ENCODE results near the gene ASTN2.

DNA sequence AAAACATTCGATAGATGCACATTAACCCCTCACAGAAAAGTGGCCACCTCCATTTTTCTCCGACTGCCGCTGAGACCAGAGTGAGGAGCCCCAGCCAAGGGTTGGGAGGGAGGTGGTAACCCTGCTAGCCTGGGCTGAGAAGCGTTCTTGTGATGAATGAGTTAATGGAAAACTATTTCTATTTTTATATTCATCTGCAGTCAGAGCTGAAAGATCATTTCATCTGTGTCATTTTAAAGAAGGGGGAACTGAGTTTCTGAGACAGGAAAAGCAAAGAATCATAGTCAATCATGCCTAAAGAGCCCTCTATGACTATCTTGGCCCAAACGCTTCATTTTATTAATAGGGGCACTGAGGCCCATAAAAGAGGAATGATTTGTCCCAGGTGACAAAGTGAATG is 1031.7 kb downstream of the ASTN2 start:
- TF ChIP-seq, protein P1, sequence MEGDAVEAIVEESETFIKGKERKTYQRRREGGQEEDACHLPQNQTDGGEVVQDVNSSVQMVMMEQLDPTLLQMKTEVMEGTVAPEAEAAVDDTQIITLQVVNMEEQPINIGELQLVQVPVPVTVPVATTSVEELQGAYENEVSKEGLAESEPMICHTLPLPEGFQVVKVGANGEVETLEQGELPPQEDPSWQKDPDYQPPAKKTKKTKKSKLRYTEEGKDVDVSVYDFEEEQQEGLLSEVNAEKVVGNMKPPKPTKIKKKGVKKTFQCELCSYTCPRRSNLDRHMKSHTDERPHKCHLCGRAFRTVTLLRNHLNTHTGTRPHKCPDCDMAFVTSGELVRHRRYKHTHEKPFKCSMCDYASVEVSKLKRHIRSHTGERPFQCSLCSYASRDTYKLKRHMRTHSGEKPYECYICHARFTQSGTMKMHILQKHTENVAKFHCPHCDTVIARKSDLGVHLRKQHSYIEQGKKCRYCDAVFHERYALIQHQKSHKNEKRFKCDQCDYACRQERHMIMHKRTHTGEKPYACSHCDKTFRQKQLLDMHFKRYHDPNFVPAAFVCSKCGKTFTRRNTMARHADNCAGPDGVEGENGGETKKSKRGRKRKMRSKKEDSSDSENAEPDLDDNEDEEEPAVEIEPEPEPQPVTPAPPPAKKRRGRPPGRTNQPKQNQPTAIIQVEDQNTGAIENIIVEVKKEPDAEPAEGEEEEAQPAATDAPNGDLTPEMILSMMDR (conservative IDR thresholded peaks at IDR 0.05; ENCODE audit: low read depth in 2 of 2): no peak
- TF ChIP-seq, protein P2, sequence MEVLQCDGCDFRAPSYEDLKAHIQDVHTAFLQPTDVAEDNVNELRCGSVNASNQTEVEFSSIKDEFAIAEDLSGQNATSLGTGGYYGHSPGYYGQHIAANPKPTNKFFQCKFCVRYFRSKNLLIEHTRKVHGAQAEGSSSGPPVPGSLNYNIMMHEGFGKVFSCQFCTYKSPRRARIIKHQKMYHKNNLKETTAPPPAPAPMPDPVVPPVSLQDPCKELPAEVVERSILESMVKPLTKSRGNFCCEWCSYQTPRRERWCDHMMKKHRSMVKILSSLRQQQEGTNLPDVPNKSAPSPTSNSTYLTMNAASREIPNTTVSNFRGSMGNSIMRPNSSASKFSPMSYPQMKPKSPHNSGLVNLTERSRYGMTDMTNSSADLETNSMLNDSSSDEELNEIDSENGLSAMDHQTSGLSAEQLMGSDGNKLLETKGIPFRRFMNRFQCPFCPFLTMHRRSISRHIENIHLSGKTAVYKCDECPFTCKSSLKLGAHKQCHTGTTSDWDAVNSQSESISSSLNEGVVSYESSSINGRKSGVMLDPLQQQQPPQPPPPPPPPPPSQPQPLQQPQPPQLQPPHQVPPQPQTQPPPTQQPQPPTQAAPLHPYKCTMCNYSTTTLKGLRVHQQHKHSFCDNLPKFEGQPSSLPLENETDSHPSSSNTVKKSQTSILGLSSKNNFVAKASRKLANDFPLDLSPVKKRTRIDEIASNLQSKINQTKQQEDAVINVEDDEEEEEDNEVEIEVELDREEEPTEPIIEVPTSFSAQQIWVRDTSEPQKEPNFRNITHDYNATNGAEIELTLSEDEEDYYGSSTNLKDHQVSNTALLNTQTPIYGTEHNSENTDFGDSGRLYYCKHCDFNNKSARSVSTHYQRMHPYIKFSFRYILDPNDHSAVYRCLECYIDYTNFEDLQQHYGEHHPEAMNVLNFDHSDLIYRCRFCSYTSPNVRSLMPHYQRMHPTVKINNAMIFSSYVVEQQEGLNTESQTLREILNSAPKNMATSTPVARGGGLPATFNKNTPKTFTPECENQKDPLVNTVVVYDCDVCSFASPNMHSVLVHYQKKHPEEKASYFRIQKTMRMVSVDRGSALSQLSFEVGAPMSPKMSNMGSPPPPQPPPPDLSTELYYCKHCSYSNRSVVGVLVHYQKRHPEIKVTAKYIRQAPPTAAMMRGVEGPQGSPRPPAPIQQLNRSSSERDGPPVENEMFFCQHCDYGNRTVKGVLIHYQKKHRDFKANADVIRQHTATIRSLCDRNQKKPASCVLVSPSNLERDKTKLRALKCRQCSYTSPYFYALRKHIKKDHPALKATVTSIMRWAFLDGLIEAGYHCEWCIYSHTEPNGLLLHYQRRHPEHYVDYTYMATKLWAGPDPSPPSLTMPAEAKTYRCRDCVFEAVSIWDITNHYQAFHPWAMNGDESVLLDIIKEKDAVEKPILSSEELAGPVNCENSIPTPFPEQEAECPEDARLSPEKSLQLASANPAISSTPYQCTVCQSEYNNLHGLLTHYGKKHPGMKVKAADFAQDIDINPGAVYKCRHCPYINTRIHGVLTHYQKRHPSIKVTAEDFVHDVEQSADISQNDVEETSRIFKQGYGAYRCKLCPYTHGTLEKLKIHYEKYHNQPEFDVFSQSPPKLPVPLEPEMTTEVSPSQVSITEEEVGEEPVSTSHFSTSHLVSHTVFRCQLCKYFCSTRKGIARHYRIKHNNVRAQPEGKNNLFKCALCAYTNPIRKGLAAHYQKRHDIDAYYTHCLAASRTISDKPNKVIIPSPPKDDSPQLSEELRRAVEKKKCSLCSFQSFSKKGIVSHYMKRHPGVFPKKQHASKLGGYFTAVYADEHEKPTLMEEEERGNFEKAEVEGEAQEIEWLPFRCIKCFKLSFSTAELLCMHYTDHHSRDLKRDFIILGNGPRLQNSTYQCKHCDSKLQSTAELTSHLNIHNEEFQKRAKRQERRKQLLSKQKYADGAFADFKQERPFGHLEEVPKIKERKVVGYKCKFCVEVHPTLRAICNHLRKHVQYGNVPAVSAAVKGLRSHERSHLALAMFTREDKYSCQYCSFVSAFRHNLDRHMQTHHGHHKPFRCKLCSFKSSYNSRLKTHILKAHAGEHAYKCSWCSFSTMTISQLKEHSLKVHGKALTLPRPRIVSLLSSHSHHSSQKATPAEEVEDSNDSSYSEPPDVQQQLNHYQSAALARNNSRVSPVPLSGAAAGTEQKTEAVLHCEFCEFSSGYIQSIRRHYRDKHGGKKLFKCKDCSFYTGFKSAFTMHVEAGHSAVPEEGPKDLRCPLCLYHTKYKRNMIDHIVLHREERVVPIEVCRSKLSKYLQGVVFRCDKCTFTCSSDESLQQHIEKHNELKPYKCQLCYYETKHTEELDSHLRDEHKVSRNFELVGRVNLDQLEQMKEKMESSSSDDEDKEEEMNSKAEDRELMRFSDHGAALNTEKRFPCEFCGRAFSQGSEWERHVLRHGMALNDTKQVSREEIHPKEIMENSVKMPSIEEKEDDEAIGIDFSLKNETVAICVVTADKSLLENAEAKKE (CRISPR knock-in tag; IDR thresholded peaks at IDR 0.05): no peak
- no peak for TF ChIP-seq EZH2 (IDR thresholded peaks at IDR 0.05; ENCODE audit: low read depth, unreplicated experiment)
- TF ChIP-seq STAT1 (IDR thresholded peaks at IDR 0.05; ENCODE audit: unreplicated experiment): no peak
- TF ChIP-seq EZH2phosphoT487 (IDR thresholded peaks at IDR 0.05; ENCODE audit: unreplicated experiment): no peak
- TF ChIP-seq POLR2AphosphoS5 (IDR thresholded peaks at IDR 0.05; ENCODE audit: low read depth): no peak
- TF ChIP-seq, protein P3, sequence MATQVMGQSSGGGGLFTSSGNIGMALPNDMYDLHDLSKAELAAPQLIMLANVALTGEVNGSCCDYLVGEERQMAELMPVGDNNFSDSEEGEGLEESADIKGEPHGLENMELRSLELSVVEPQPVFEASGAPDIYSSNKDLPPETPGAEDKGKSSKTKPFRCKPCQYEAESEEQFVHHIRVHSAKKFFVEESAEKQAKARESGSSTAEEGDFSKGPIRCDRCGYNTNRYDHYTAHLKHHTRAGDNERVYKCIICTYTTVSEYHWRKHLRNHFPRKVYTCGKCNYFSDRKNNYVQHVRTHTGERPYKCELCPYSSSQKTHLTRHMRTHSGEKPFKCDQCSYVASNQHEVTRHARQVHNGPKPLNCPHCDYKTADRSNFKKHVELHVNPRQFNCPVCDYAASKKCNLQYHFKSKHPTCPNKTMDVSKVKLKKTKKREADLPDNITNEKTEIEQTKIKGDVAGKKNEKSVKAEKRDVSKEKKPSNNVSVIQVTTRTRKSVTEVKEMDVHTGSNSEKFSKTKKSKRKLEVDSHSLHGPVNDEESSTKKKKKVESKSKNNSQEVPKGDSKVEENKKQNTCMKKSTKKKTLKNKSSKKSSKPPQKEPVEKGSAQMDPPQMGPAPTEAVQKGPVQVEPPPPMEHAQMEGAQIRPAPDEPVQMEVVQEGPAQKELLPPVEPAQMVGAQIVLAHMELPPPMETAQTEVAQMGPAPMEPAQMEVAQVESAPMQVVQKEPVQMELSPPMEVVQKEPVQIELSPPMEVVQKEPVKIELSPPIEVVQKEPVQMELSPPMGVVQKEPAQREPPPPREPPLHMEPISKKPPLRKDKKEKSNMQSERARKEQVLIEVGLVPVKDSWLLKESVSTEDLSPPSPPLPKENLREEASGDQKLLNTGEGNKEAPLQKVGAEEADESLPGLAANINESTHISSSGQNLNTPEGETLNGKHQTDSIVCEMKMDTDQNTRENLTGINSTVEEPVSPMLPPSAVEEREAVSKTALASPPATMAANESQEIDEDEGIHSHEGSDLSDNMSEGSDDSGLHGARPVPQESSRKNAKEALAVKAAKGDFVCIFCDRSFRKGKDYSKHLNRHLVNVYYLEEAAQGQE (IDR thresholded peaks at IDR 0.05; ENCODE audit: unreplicated experiment): no peak
- TF ChIP-seq CREB1 (CRISPR knock-in tag; IDR thresholded peaks at IDR 0.05; ENCODE audit: low read depth): no peak

Data from GM23338 (cell line).